HG03039 (cell line): ENCODE results near the gene MAGI1.
"Not testable (repeated sequence)": the region's sequence is repeated elsewhere in the genome, so short reads cannot be mapped to it uniquely, and the experiment has no call there.

Experiments
- ATAC-seq: cut with Tn5 transposase; IDR thresholded peaks from one replicate; pipeline ENCODE4 v1.9.1; 2021; ENCODE audit warnings: mild to moderate bottlenecking, moderate library complexity; ENCODE audit not compliant: unreplicated experiment

MAGI1 gene

DNA sequence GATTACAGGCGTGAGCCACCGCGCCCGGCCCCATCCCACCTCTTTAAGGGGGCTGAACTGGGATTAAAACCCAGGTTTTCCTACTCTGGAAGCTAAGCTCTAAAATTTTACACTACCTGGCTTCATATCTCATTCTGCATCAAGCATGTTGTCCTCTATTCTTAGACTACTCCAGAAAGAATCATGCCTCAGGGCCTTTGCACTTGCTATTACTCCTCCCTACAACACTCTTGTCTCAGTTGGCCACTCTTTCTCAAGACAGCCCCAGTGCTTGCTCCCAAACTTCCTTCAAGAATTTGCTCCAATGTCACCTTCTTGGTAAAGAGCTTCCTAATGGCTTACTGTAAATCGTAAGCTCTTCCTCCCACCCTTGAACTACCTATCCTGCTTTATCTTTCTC is 521.7 kb downstream of the MAGI1 start:
- no peak for ATAC-seq

DNA sequence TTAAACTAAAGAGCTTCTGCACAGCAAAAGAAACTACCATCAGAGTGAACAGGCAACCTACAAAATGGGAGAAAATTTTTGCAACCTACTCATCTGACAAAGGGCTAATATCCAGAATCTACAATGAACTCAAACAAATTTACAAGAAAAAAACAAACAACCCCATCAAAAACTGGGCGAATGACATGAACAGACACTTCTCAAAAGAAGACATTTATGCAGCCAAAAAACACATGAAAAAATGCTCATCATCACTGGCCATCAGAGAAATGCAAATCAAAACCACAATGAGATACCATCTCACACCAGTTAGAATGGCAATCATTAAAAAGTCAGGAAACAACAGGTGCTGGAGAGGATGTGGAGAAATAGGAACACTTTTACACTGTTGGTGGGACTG is 524.4 kb downstream of the MAGI1 start:
- not testable (repeated sequence) for ATAC-seq

DNA sequence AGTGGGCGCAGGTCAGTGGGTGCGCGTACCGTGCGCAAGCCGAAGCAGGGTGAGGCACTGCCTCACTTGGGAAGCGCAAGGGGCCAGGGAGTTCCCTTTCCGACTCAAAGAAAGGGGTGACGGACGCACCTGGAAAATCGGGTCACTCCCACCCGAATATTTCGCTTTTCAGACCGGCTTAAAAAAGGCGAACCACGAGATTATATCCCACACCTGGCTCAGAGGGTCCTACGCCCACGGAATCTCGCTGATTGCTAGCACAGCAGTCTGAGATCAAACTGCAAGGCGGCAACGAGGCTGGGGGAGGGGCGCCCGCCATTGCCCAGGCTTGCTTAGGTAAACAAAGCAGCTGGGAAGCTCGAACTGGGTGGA is 529.3 kb downstream of the MAGI1 start:
- not testable (repeated sequence) for ATAC-seq

DNA sequence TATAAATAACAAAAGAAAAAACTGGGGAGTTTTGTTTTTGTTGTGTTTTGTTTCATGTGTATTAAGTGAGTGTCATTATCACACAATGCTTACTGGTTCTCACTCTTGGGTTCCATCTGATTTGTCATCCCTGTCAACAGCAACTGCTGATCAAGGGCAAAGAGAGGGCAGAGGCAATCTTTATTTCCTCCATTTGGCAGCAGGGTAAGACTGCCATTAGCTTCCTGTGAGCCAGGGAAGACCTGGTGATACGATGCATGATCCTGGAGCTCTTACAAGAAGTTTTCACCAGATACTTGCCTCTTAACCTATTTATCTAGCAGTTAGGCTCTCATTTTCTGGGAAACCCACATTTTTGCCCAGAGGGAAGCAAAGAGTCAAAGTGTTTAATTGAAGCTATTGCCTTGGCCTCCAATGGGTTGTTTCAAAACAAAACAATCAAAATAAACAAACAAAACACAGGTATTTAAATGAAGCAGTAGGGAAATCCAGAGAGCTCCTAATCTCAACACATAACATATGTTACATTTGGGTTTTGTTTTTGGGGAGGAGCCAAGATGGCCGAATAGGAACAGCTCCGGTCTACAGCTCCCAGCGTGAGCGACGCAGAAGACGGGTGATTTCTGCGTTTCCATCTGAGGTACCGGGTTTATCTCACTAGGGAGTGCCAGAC is 529.8 kb downstream of the MAGI1 start:
- no peak for ATAC-seq

DNA sequence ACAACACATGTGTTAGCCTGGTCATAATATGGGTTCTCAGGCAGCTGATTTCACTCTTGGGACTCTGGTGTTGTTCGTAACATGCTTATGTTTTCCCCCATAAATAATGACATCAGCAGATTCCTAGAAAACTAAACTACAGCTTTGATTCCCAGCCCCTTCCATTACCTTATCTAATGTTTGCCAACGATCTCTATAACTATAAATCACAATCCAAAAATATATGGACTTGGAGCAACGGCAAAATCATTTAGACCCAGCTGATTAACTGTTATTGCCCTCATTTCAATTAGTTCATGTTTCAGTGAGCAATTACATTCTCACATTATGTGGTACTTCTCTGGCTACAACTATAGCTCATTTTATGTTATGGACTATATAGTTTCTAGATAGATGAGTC is 531.3 kb downstream of the MAGI1 start:
- no peak for ATAC-seq

DNA sequence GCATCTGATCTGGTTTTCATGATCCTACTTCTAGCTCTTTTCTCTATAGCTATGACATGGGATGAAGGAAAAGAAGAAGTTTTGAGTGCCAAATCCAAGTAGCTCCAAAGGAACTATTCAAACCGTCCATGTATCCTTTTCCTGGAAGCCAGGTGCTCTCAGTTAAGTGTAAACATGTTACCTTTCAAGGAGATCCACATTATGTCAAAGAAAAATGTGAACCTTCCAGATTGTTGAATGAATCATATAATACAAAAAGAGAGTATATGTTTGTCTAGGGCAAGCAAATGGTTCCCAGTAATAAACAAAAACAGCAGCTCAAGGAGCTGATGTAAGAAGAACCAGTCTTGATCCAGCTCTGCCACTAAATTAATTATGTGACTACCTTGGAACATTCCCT is 534.9 kb downstream of the MAGI1 start:
- ATAC-seq: no peak

DNA sequence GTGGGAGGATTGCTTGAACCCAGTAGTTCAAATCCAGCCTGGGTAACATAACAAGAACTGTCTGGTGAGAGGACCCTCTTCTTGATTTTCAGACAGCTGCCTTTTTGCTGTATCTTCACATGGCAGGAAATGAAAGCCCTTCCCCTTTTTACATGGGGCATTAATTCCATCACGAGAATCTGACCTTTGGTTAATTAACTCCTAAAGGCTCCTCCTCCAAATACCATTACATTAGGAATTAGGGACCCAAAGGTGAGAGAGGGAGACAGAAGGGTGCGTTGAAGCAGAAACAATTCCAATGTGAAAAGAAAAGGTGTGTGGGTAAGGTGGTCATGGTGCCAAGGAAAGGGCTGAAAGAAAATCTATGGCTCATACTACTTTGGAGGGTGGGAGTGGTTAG is 536.2 kb downstream of the MAGI1 start:
- no peak for ATAC-seq

DNA sequence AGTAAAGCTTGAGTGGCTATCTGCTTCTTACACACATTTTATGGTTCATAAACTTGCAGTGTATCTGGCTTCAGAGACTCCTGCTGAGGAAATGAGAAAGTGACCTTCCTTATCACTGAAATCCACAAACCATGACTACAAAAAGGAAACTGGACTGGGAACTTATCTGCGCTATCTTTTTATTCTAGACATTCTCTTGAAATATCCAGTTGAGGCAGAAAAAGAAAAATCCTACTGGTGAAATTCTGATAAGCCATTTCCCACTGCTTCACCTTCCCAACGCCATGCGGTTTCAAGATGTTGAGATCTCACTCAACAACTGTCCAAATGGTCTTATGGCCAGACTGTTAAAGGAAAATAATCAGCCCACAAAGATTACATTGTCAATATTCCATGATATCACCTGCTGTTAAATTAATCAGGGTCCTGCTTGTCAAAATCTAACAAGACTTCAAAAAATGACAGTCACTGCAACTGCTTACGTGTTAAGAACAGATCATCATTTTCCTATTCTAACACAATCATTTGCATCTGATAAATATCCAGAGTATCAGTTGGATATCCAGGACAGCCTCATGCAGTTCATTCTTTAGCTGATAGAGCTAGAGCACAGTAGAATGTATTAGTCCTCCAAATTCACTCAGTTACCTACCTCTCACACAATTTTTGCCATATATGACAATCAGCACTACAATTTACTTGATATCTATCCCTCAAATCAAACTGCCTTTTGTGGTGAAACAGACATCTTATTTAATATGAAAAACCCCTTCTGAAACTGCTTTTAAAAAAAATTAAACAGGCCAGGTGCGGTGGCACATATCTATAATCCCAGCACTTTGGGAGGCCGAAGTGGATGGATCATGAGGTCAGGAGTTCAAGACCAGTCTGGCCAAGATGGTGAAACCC is 538.1 kb downstream of the MAGI1 start:
- no peak for ATAC-seq

DNA sequence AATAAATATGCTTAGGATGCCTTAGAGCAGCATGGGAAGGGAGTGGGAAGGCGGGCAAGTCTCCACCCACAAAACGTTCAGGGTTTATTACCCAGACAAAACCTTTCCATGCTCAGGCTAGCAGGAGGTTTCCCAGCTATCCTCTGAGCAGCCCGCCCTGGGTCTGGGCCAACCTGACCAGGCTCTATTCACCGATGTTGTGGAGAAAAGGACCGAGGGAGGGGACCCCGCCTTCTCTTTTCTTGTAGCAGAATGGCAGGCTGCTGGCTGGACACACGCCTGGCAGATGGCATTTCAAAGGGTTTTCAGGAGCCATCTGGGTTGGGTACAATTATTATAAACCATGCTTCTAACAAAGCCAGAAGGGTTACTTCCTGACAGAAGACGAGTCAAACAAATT is 540.9 kb downstream of the MAGI1 start:
- no peak for ATAC-seq

DNA sequence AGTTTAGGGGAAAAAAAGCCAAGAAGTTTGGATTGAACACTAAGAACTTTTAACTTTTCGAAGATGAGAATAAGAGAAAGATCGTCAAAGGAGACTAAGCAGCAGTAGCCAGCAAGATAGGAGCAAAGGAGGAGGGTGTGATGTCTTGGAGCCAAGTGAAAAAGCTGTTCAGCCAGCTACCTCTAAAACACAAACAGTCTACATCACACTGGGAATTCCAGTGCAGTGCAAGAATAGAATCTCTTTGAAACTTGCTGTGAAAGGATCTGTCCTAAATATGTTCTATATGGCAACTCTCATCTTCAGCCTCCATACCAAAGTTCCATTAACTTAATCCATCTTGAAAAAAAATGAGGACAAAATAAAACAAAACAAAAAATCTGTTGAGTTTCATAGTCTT is 541.5 kb downstream of the MAGI1 start:
- no peak for ATAC-seq

DNA sequence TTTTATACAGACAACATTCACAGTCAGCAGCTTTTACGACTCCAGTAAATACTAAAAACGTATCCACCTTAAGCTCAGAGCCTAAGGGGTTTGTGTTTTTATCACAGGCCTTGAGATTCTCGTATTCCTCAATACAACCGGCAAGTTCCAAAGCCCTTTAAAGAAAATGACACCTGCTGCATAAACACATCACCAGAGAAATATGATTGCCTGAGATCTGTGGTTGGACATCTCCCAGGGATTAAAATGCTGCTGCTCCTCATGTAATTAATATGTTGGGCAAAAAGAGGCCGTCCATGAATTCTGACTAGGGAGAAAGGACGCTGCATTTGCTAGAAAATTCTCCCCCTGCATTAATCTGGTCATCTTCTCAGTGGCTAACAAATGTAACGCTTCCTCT is 544.8 kb downstream of the MAGI1 start:
- ATAC-seq: no peak

DNA sequence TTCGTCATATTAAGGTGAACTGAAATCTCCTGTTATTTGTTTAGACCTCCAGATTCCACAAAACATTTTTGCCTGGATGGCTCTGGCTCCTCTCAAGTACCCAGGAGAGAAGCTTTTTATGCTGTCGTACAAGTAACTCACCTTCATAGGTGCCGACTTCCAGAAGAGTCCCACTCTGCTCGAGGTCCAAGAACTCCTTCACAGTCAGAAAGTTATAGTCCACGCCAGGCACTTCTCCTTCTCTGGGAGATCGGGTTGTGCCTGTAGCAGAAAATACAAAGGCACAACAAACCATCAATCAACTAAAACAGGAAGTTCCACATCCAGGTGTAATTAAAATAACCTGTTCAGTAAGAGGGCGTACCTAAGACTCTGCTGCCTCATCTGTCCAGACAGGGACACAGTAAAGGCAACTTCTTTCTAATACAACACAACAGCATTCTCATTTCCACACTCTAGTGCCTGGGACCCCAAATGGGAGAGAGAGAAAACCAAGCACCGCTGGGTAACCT is 545.3 kb downstream of the MAGI1 start:
- no peak for ATAC-seq

DNA sequence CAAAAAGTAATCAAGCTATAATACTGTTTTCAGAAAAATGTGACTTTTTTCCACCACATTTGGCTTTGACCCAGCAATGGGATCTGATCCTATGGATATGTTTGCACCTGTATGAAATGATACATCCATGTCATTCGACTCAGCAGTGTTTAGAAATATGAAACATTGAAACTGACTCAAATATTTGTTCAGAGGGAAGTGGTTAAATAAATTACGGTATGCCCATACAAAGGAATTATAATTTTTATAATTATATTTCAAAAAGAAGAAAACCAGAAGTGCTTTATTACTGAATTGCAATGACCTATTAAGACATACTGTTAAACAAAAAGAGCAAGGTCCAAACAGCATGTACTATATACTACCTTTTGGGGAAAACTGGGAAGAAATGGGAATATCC is 546.5 kb downstream of the MAGI1 start:
- no peak for ATAC-seq

DNA sequence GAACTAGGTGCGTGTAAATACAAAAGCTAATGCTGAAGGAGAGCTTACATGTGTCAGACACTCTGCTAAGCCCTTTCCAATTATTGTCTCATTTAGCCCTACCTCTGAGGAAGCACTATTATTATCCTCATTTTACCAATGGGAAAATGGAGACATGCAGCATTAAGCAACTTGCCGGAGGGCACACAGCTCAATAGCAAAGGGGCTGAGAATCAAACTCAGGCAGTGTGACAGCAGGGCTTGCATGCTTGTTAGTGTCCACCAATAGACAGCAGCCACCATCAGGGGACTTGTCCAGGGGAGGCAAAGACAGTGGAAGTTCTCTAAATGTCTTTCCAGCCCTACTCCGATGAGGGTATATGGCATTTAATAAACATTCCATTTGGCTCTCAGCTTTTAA is 548.6 kb downstream of the MAGI1 start:
- no peak for ATAC-seq

DNA sequence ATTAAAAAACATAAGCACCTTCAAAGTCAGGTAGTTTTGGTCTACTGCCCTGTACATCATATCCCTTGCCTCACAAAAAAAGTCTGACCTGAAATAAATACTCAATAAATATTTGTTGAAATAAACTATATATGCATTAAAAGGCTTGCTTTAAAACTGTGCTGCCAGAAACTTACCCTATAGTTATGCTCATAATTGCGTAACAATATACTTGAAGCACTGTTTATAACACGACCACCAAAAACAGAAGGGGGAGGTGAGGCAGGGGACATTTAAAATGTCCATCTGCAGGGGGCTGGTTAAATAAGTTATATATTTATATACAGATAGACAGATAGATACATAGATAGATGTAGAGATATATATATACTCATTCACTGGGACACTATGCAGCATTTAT is 549.5 kb downstream of the MAGI1 start:
- no peak for ATAC-seq

DNA sequence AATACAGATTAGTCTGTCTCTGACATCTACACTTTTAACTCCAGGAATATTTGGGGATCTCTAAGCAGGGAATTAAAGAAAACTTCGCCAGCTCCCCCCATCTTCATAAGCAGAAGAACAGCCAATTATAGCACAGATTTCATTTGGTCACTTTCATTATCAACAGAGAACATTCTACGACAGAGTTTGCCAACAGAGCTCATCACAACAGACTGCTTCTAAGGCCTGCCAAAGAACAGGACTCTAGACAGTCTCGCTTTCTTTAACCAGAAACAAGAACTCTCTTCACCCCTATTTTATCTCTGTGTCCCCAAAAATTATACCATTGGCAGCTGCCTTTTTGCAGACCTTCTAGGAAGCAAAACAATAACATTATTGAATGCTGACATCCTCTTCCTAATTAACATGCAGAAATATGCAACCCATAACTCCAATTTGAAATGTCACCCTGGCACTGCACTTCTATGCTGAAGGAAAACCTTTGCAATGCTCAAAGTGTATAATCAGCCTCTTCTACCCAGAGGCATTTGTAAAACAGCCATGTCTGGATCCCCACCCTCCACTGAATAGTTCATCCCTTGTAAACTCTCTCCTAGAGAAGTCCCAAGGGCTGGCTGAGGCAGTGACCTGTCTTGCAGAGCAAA is 552.8 kb downstream of the MAGI1 start:
- no peak for ATAC-seq

DNA sequence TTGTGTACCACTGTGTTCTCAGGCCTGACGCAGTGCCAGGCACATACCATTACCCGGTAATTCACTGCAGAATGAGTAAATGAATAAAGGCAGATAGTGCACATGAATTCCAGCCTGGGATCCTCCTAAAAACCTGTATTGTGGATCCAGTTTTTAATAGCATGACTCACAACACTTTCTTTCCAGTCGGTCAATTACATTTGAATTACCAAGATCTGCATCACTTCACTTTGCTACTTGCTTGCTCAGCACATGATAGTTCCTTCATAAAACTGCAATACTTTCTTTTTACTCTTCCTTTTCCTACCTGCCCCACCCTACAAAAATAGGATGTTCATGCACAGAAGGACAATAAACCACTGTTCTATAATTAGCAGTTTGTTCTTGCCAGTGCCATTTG is 553.8 kb downstream of the MAGI1 start:
- no peak for ATAC-seq

DNA sequence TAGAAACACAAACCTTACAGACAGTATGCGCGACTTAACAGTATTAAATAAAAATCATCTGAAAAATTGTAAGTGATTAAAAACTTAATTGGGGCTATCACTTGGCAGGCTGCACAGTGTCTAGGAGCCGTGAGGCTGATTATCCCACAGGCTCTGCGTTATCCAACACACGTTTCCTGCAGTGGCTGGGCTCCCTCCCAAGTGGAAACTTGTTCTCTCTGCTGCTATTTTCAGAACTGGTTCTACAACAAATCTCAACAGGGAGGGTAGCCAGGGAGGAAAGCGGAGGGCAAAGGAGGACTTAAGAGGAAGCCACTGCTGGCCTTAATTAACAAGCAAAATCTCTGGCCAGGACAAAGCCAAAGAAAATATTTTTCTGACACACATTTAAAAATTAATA is 555.2 kb downstream of the MAGI1 start:
- no peak for ATAC-seq

DNA sequence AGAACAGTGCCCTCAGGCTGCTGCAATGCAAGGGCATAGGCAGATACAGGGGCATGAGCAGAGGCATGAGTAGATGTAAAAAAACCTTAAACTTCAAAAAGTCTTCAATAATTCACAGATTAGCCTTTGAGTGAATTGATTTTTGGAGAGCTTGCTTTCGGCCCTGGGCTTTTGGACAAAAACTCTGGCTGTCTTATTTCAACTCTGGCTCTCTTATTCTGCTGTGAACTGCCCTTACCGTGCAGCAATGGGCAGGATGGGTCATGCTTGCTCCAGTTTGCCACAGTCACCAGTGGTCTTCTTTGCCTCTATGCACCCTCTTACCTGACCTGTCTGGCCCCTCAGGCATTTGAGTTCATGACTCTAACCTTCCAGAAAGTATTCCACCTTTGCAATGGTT is 555.7 kb downstream of the MAGI1 start:
- ATAC-seq: no peak

DNA sequence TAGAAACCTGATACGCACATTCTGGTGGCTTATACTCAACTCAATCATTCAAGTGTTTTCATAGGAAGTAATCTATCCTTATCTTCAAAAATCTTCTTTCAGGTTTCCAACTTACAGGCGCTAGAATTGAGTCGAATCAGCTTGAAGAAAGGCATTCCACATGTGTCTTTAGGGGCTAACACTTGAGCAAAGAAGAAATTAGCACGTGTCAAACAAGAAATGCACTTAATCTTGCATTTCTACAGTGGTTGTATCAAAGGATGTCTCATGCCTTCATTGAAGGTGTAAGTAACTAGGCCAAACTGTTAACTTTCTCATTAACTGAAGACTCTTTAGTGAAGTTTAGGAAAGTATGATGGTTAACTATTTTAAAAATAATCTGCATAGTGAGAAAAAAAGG is 557.6 kb downstream of the MAGI1 start:
- ATAC-seq: no peak

DNA sequence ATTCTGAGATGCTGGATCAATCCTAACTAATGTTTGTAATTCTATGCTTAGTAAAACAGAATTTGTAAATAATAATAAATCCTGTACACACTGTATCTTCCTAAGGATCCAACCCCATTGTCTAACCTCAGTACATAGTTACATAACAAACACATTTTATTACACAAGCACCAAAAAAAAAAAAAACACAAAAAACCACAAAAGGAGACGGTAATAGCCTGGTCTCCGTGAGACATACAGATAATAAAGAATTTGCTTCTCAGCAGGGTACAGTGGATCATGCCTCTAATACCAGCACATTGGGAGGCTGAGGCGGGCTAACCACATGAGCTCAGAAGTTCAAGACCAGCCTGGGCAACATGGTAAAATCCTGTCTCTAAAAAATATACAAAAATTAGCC is 558.7 kb downstream of the MAGI1 start:
- ATAC-seq: no peak
